Nephron progenitor cell (in vitro differentiated cells): ENCODE results near the gene TOMT.

ENCODE experiments used
- DNase-seq: peaks from one replicate; pipeline ENCODE4 v3.0.0; 2021
- H3K27ac Mint-ChIP-seq: 2 replicates; pipeline ENCODE4 v1.8.0; 2021; ENCODE audit warnings: mild to moderate bottlenecking, moderate library complexity, mixed read lengths
- H3K27me3 Mint-ChIP-seq: 2 replicates; pipeline ENCODE4 v1.8.0; 2021; ENCODE audit warnings: mild to moderate bottlenecking, low read depth, mixed read lengths; ENCODE audit not compliant: poor library complexity
- H3K36me3 Mint-ChIP-seq: 2 replicates; pipeline ENCODE4 v1.8.0; 2021; ENCODE audit warnings: low read depth, mixed read lengths
- H3K4me1 Mint-ChIP-seq: 2 replicates; pipeline ENCODE4 v1.8.0; 2021; ENCODE audit warnings: mixed read lengths
- H3K4me3 Mint-ChIP-seq: 2 replicates; pipeline ENCODE4 v1.8.0; 2021; ENCODE audit warnings: mild to moderate bottlenecking, moderate library complexity, mixed read lengths
- H3K9me3 Mint-ChIP-seq: 2 replicates; pipeline ENCODE4 v1.8.0; 2021; ENCODE audit warnings: mild to moderate bottlenecking, moderate library complexity, mixed read lengths
- TF ChIP-seq, protein P1 (sequence below): fragments of 200-600 bp; sonication (generic); IDR thresholded peaks from 2 replicates; pipeline ENCODE4 v1.5.0; 2021; ENCODE audit warnings: antibody characterized with exemption

Gene TOMT

DNA sequence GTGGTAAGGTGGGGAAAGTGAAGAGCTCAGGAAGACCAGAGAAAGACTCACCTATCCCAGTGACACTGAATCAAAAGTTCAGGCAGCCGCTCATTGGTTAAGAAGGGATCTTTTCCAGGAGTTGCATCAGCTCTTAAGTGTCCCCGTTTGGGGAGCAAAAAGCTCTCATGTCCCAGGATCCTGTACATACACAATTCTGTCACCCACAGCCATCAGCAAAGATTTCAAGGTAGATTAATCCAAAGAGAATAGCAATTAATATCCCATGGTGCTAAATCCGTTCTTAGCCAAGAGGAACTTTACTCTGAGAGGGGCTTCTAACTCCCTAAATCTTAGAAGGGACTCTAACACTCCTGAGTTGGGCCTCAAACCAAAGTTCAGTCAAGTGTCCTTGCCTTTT is 49.1 kb downstream of the TOMT start:
- Mint-ChIP-seq H3K4me1 (no peaks in the 10 kb centered on the region), H3K27me3 (peaks cover 32% of the 10 kb centered on the region), H3K4me3 (no peak overlapping the region), H3K36me3 (no peaks in the 10 kb centered on the region), H3K27ac (no peak overlapping the region), H3K9me3 (peaks cover 14% of the 10 kb centered on the region)
- DNase-seq = no peak
- TF ChIP-seq, protein P1, sequence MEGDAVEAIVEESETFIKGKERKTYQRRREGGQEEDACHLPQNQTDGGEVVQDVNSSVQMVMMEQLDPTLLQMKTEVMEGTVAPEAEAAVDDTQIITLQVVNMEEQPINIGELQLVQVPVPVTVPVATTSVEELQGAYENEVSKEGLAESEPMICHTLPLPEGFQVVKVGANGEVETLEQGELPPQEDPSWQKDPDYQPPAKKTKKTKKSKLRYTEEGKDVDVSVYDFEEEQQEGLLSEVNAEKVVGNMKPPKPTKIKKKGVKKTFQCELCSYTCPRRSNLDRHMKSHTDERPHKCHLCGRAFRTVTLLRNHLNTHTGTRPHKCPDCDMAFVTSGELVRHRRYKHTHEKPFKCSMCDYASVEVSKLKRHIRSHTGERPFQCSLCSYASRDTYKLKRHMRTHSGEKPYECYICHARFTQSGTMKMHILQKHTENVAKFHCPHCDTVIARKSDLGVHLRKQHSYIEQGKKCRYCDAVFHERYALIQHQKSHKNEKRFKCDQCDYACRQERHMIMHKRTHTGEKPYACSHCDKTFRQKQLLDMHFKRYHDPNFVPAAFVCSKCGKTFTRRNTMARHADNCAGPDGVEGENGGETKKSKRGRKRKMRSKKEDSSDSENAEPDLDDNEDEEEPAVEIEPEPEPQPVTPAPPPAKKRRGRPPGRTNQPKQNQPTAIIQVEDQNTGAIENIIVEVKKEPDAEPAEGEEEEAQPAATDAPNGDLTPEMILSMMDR = no peak

DNA sequence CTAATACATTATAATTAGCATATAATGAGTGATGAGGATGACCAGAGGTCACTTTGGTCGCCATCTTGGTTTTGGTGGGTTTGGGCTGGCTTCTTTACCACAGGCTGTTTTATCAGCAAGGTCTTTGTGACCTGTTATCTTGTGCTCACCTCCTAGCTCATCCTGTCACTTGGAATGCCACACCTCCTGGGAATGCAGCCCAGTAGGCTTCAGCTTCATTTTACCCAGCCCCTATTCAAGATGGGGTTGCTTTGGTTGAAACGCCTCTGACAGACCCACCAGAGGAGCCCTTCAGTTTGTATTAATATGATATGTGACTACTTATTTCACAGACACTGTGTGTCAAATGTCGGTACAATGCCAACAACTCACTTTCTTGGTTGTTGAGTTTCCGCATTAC is 50.0 kb downstream of the TOMT start:
- peaks cover 37% of the 10 kb centered on the region for H3K27me3 Mint-ChIP-seq
- TF ChIP-seq, protein P1 = no peak
- H3K4me1 Mint-ChIP-seq = no peaks in the 10 kb centered on the region
- peaks cover 14% of the 10 kb centered on the region for H3K9me3 Mint-ChIP-seq
- H3K27ac Mint-ChIP-seq = no peak overlapping the region
- H3K36me3 Mint-ChIP-seq = no peaks in the 10 kb centered on the region
- H3K4me3 Mint-ChIP-seq = no peak overlapping the region
- no peak for DNase-seq

DNA sequence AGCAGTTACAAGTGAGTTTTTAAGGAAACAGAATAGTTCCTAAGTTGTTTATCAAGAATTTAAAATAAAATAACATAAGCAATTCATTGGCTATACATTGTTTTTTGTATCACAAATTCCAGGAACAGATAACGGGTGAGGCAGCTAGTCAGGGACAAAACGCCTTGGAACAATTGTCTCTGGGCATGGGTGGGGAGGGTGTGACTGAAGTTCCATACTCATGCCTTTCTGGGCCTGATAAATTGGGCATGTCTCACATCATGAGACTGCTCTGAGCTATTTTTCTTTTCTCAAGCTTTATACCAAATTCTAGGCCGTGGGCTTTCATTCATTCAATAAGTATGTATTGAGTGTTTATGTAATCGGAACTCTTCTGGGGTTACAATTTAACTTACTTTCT is 51.4 kb downstream of the TOMT start:
- H3K4me3 Mint-ChIP-seq = no peak overlapping the region
- H3K27ac Mint-ChIP-seq = no peak overlapping the region
- TF ChIP-seq, protein P1 = no peak
- H3K9me3 Mint-ChIP-seq = peaks cover 5% of the 10 kb centered on the region
- peaks cover 36% of the 10 kb centered on the region for H3K27me3 Mint-ChIP-seq
- H3K4me1 Mint-ChIP-seq = no peaks in the 10 kb centered on the region
- H3K36me3 Mint-ChIP-seq = no peaks in the 10 kb centered on the region
- DNase-seq = no peak
